K562 (cell line): ENCODE results near the gene HECA. TPM values are rescaled to one million over a fixed set of nuclear protein-coding genes. Genes with fewer than 3 reads are reported as not detected.
"Not testable (repeated sequence)": the region's sequence is repeated elsewhere in the genome, so short reads cannot be mapped to it uniquely, and the experiment has no call there.

Experiments used
- ATAC-seq: fragments of 200-7000 bp; cut with Tn5 transposase; 3 replicates; pipeline ENCODE4 v1.9.1; 2020; ENCODE audit warnings: moderate library complexity
- BruUV-seq: library from RNA; stranded (reverse); fragments of 400-500 nt; replicated peaks from 2 replicates; lab custom pipeline; 2021; lab: Mats Ljungman, UMichigan
- CTCF ChIA-PET: fragments of 300-600 bp; formaldehyde crosslinking; extraction: SDS; loops from one replicate; lab custom pipeline; 2021; ENCODE audit warnings: low intra/inter-chr PET ratio; lab: Yijun Ruan, JAX
- POLR2A ChIA-PET: fragments of 300-600, 350-650 bp; sonication (Branson Sonifier 250); formaldehyde crosslinking; extraction: SDS; loops from one replicate; lab custom pipeline; 2021; ENCODE audit warnings: antibody characterized with exemption, inconsistent platforms; lab: Yijun Ruan, JAX
- DNase-seq, 4 experiments: peaks; one replicate each; pipeline versions ENCODE4 v3.0.0 to v3.0.0-alpha.2; 2011 to 2018; ENCODE audit warnings: low spot score in 3 of 4, mixed read lengths in 3 of 4; ENCODE audit errors: extremely low read depth in 1 of 4
- FAIRE-seq: peaks from 2 replicates; lab custom pipeline; 2011; peaks lifted over from hg19 to GRCh38; lab: Jason Lieb, UNC
- H2AFZ ChIP-seq: 2 replicates; pipeline ENCODE4 v1.6.0; 2011; ENCODE audit warnings: low read depth, low read length, control low read depth, inconsistent platforms
- H3K27ac ChIP-seq: fragments of 200-600 bp; 3 replicates; pipeline ENCODE4 v1.8.0; 2011; ENCODE audit warnings: low read depth, mild to moderate bottlenecking, control low read depth, inconsistent platforms, low read length, moderate library complexity, mixed read lengths; ENCODE audit errors: extremely low read depth
- H3K27me3 ChIP-seq, 2 experiments: fragments of 300-600 bp in 1 of 2; 2 replicates in 1 of 2; 3 replicates in 1 of 2; pipeline versions ENCODE4 v1.6.0 to v1.8.0; 2011; ENCODE audit warnings: inconsistent platforms in 2 of 2, low read length in 2 of 2, mild to moderate bottlenecking in 1 of 2, mixed read lengths in 1 of 2, moderate library complexity in 1 of 2; ENCODE audit not compliant: control insufficient read depth in 2 of 2, insufficient read depth in 2 of 2
- H3K36me3 ChIP-seq: fragments of 300-600 bp; 3 replicates; pipeline ENCODE4 v1.8.0; 2011; ENCODE audit warnings: mild to moderate bottlenecking, low read length, inconsistent platforms; ENCODE audit not compliant: control insufficient read depth, insufficient read depth
- H3K4me1 ChIP-seq, 2 experiments: fragments of 200-600 bp in 1 of 2; replicated peaks in 1 of 2; 2 replicates in 1 of 2; 3 replicates in 1 of 2; pipeline versions ENCODE4 v1.5.1 to v1.8.0; 2011; ENCODE audit warnings: inconsistent platforms in 2 of 2, low read length in 2 of 2, mild to moderate bottlenecking in 1 of 2, mixed read lengths in 1 of 2, moderate library complexity in 1 of 2; ENCODE audit not compliant: control insufficient read depth in 2 of 2, insufficient read depth in 2 of 2
- H3K4me2 ChIP-seq: 2 replicates; pipeline ENCODE4 v1.6.1; 2011; ENCODE audit warnings: low read length, control low read depth, inconsistent platforms, mixed read lengths; ENCODE audit not compliant: insufficient read depth
- H3K4me3 ChIP-seq: fragments of 200-600 bp; sonication (generic), shearing (Covaris generic); 2 replicates; pipeline ENCODE4 v1.5.1; 2016; ENCODE audit warnings: control low read depth, inconsistent platforms
- H3K79me2 ChIP-seq: fragments of 200-600 bp; 3 replicates; pipeline ENCODE4 v1.8.0; 2011; ENCODE audit warnings: low read length, inconsistent platforms; ENCODE audit not compliant: control insufficient read depth, insufficient read depth
- H3K9ac ChIP-seq, 2 experiments: 2 replicates each; pipeline versions ENCODE4 v1.6.0 to v1.6.1; 2011; ENCODE audit warnings: low read depth in 2 of 2, low read length in 2 of 2, control low read depth in 1 of 2, inconsistent platforms in 1 of 2, mild to moderate bottlenecking in 1 of 2, mixed read lengths in 1 of 2; ENCODE audit not compliant: insufficient read depth in 1 of 2
- H3K9me1 ChIP-seq: one replicate; pipeline ENCODE4 v1.6.0; 2011; ENCODE audit warnings: inconsistent platforms, mild to moderate bottlenecking, low read length, moderate library complexity; ENCODE audit not compliant: control insufficient read depth, insufficient read depth
- H3K9me3 ChIP-seq: replicated peaks from 2 replicates; pipeline ENCODE4 v1.5.1; 2011; ENCODE audit warnings: low read depth, low read length, inconsistent platforms; ENCODE audit not compliant: control insufficient read depth, insufficient read depth
- H4K20me1 ChIP-seq: replicated peaks from 2 replicates; pipeline ENCODE4 v1.6.1; 2011; ENCODE audit warnings: low read length, inconsistent platforms, mixed read lengths; ENCODE audit not compliant: control insufficient read depth, insufficient read depth
- ELF1 ChIP-seq: fragments of 200-800 bp; sonication (Bioruptor generic); IDR thresholded peaks from 2 replicates; pipeline ENCODE4 v1.6.1; 2016; ENCODE audit warnings: missing genetic modification characterization, missing compliant biosample characterization
- NR2C2 ChIP-seq, 2 experiments: fragments of 200-800 bp in 1 of 2; sonication (Bioruptor generic) in 1 of 2; sonication (generic) in 1 of 2; formaldehyde crosslinking in 1 of 2; IDR thresholded peaks; 2 replicates each; pipeline versions ENCODE4 v1.6.1 to v1.8.0; 2016 to 2022; ENCODE audit warnings: mild to moderate bottlenecking in 1 of 2, missing compliant biosample characterization in 1 of 2, missing genetic modification characterization in 1 of 2, missing genetic modification reagents in 1 of 2
- TFE3 ChIP-seq: fragments of 450-650 bp; formaldehyde crosslinking; IDR thresholded peaks from 2 replicates; pipeline ENCODE4 v1.4.0; 2020; ENCODE audit warnings: mild to moderate bottlenecking, mixed read lengths
- WGBS: fragments of 100-300 bp; shearing (Covaris generic); methylation state at CpG from one replicate; pipeline ENCODE4 v1.1.6; 2016; ENCODE audit warnings: low coverage, mixed read lengths; ENCODE audit not compliant: insufficient coverage; ENCODE audit errors: missing lambda C conversion rate; 5-methylcytosine and 5-hydroxymethylcytosine counted together
- in situ Hi-C: fragments of 300-500 bp; cut with MboI; formaldehyde crosslinking; loops from 4 replicates; pipeline ENCODE4 v1.15.0; 2018; ENCODE audit warnings: inconsistent platforms, mixed read lengths
- intact Hi-C: fragments of 100-400 bp; cut with micrococcal nuclease; formaldehyde crosslinking; loops from 2 replicates; pipeline ENCODE4 v1.14.2; 2022
- polyA plus RNA-seq, 8 experiments: library from polyadenylated mRNA; depleted of rRNA in 4 of 8; stranded (reverse) in 5 of 8; unstranded in 3 of 8; fragments of >200 nt; fragmentation: Nextera tagmentation in 2 of 8; fragmentation: Illumina TruSeq in 1 of 8; extraction: Ambion mirVana in 2 of 8; extraction: Trizol in 1 of 8; gene quantifications; 2 replicates each; pipeline versions ENCODE4 v1.2.1 to v1.2.3, GENCODE V29; 2011 to 2014; ENCODE audit warnings: inconsistent platforms in 1 of 8, missing spikeins in 1 of 8
- total RNA-seq, 7 experiments: library from RNA; depleted of rRNA in 6 of 7; stranded (reverse); fragments of >200 nt in 6 of 7; fragmentation: Illumina TruSeq in 2 of 7; extraction: Trizol in 2 of 7; gene quantifications; 2 replicates each; pipeline versions ENCODE4 v1.2.1 to v1.2.3, GENCODE V29; 2011 to 2021; ENCODE audit warnings: low replicate concordance in 1 of 7

Gene HECA
- total and polyA plus RNA-seq, 9 of the 15 experiments (the other 6 are each of a cell fraction or from before 2014, with no cell fraction given) = 0.31 to 2.3 (median 1.1) TPM

GRCh38 chr6:139157086-139157485 is 22.2 kb downstream of the HECA start:
- in situ Hi-C loops, ATAC-seq: not testable (repeated sequence)
- WGBS = 2% methylated on average over 5 of the region's 5 CpGs

More at GRCh38 chr6:139157086-139157485, 22.2 kb downstream of the HECA start:
- H3K36me3 ChIP-seq; H3K4me3 ChIP-seq; H3K9me3 ChIP-seq; CTCF ChIA-PET; H3K9ac ChIP-seq; H4K20me1 ChIP-seq; H2AFZ ChIP-seq; H3K9me1 ChIP-seq; H3K4me2 ChIP-seq; H3K27ac ChIP-seq; BruUV-seq; POLR2A ChIA-PET; DNase-seq; intact Hi-C loops; H3K4me1 ChIP-seq; FAIRE-seq; H3K79me2 ChIP-seq; TF ChIP-seq NR2C2 (CRISPR knock-in tag; IDR thresholded peaks at IDR 0.05): not testable (repeated sequence)
- H3K27me3 ChIP-seq = peaks cover 9 to 13% of the 10 kb centered on the region in 2 experiments; a peak in 4 of 5 replicates
- peak; percentile 48; the same call in 1 of the 2 replicates for TF ChIP-seq NR2C2 (tag; IDR thresholded peaks at IDR 0.05)
- 0 out of 2 replicates have a peak, but pooled peaks have one; percentile 22 for TF ChIP-seq ELF1 (tag)
- peak; percentile 87 for TF ChIP-seq TFE3
